Left ventricle myocardium inferior (tissue), 1 donor: ENCODE results near the gene SLC27A2. TPM values are rescaled to one million over a fixed set of nuclear protein-coding genes. Genes with fewer than 3 reads are reported as not detected.

Experiments
- DNase-seq: peaks from one replicate; pipeline ENCODE4 v3.0.0-alpha.2; 2020
- H3K27ac ChIP-seq: fragments of 200-600 bp; replicated peaks from 2 replicates; pipeline ENCODE4 v1.8.0; 2021
- H3K27me3 ChIP-seq: fragments of 200-600 bp; 2 replicates; pipeline ENCODE4 v1.8.0; 2021; ENCODE audit warnings: low read depth
- H3K36me3 ChIP-seq: fragments of 200-600 bp; 2 replicates; pipeline ENCODE4 v1.8.0; 2021
- H3K4me1 ChIP-seq: fragments of 200-600 bp; 2 replicates; pipeline ENCODE4 v1.8.0; 2021
- H3K4me3 ChIP-seq: fragments of 200-600 bp; 2 replicates; pipeline ENCODE4 v1.8.0; 2021; ENCODE audit warnings: mild to moderate bottlenecking, moderate library complexity
- H3K9me3 ChIP-seq: fragments of 200-600 bp; replicated peaks from 2 replicates; pipeline ENCODE4 v1.8.0; 2021
- intact Hi-C: fragments of 100-400 bp; cut with micrococcal nuclease; formaldehyde crosslinking; loops from one replicate; pipeline ENCODE4 v1.11.0; 2022
- total RNA-seq: library from RNA; stranded (reverse); fragmentation: NEBNext Ultra II Directional; extraction: Animal tissue kit (Norgen Biotek cat#: 25700); gene quantifications from one replicate; pipeline ENCODE4 v1.2.1, GENCODE V29; 2021
- TF ChIP-seq, protein P1 (sequence below): fragments of 200-600 bp; IDR thresholded peaks from 2 replicates; pipeline ENCODE4 v1.8.0; 2021; ENCODE audit warnings: antibody characterized with exemption, mild to moderate bottlenecking, borderline replicate concordance
- donor health status: DM: no; HTN: yes; CAD: no; lungs with severe emphysema.

Gene SLC27A2
- total RNA-seq, 1 donor from 2014 or later = not detected

DNA sequence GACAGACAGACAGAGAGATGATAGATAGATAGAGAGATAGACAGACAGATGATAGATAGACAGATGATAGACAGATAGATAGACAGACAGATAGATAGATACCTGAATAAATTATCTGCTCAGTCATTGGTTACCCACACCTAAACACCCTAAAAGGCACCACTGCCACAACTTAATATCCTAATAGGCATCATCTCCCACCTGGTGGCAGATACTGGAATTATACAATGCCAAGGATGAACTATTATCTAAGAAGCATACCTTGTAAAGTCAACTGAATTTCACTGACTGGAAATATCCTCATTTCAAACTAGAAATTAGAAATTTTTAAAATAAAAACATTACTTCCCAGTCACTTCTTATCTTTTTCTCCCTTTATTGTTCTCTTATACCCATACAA, 43.6 kb upstream of the SLC27A2 start:
- no peak for DNase-seq
- Histone ChIP-seq H3K36me3 (no peaks in the 10 kb centered on the region), H3K4me3 (no peak overlapping the region), H3K9me3 (no peaks in the 10 kb centered on the region), H3K27ac (no peak overlapping the region), H3K27me3 (no peaks in the 10 kb centered on the region), H3K4me1 (peaks cover 13% of the 10 kb centered on the region)
- intact Hi-C loops = no loop called here
- TF ChIP-seq, protein P1, sequence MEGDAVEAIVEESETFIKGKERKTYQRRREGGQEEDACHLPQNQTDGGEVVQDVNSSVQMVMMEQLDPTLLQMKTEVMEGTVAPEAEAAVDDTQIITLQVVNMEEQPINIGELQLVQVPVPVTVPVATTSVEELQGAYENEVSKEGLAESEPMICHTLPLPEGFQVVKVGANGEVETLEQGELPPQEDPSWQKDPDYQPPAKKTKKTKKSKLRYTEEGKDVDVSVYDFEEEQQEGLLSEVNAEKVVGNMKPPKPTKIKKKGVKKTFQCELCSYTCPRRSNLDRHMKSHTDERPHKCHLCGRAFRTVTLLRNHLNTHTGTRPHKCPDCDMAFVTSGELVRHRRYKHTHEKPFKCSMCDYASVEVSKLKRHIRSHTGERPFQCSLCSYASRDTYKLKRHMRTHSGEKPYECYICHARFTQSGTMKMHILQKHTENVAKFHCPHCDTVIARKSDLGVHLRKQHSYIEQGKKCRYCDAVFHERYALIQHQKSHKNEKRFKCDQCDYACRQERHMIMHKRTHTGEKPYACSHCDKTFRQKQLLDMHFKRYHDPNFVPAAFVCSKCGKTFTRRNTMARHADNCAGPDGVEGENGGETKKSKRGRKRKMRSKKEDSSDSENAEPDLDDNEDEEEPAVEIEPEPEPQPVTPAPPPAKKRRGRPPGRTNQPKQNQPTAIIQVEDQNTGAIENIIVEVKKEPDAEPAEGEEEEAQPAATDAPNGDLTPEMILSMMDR = no peak

DNA sequence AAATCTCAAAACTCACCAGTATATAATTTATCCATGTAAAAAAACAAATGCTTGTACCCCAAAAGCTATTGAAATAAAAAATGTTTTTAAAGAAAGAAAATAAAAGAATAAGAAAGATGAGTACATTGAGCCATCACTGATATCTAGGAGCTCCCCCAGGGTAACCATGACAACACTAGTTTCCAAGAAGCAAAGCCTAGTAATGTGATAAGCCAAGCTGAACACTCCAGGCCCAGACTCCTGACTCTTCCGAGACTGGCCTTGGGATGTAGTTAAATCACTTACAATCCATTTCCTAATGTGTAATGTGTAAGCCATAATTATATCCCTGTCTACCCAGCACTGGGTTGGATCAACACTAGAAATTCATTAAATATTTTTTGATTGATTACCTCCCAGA, 41.9 kb upstream of the SLC27A2 start:
- no peak overlapping the region for H3K27ac ChIP-seq
- intact Hi-C loops = no loop called here
- TF ChIP-seq, protein P1 = no peak
- no peaks in the 10 kb centered on the region for H3K27me3 ChIP-seq
- peaks cover 2% of the 10 kb centered on the region for H3K4me1 ChIP-seq
- DNase-seq = no peak
- no peaks in the 10 kb centered on the region for H3K9me3 ChIP-seq
- H3K36me3 ChIP-seq = no peaks in the 10 kb centered on the region
- no peak overlapping the region for H3K4me3 ChIP-seq

DNA sequence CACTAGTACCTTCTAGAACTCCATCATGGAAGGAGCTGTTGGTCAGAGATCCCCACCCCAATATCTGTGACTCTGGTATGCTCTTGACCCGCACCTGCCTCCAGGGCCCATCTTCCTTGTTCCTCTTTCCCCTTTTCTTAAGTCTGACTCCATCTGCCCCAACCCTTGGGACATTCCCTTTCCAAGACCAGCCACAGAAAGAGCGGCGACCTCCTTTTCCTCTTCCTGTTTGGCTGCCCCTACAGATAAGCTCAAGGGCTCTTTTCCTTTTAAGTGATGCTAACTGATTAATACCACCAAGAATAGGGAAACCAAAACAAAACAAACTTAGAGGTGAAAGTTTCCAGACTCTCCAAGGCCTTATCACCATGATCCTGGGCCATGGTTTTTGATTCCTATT, 41.0 kb upstream of the SLC27A2 start:
- Histone ChIP-seq H3K4me1 (no peaks in the 10 kb centered on the region), H3K27me3 (no peaks in the 10 kb centered on the region), H3K9me3 (no peaks in the 10 kb centered on the region), H3K4me3 (no peak overlapping the region), H3K27ac (no peak overlapping the region), H3K36me3 (no peaks in the 10 kb centered on the region)
- TF ChIP-seq, protein P1 = no peak
- intact Hi-C loops = no loop called here
- DNase-seq = no peak

DNA sequence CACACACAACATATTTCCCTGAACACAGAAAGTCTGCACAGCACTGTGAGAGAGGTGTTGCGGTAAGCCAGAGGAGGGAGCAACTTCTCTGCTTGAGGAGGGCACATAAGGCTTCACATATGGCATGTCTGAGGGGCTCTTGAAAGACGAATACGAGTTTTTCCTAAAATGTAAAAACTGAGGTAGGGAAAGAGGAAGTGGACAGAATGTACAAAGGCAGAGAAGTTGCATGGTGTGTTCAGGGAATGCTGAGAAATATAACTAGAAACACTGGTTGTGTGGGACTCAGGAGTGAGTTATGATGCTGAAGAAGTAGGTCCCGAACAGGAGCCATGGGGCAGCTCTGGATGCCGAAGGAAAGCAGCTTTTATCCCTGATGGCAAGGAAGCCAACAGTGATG, 40.1 kb upstream of the SLC27A2 start:
- Histone ChIP-seq H3K4me3 (no peak overlapping the region), H3K4me1 (no peaks in the 10 kb centered on the region)
- no peak for DNase-seq

DNA sequence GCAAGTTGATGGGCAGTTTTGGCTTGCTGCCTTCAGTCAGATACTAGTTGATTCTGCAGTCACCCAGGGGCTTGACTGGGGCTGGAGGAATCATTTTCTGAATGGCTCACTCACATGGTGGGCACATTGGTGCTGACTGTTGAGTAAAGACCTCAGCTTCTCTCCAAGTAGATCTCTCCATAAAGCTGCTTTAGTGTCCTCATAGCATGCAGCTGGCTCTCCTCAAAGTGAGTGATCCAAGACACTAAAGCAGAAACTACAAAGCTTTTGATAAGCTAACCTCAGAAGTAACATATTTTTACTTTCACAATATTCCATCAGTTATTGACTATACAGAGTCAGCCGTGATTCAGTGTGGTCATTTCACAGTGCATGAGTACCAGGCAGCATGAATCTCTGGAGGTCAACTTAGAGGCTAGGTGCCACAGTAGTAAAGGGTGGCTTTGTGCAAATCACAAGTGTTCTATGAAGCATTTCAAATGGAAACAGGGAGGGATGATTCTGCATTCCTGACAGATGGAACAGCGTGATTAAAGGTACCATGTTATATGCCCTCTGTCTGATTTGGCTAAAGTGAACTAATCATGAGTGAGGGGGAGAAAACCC, 38.6 kb upstream of the SLC27A2 start:
- no peaks in the 10 kb centered on the region for H3K36me3 ChIP-seq
- H3K4me1 ChIP-seq = no peaks in the 10 kb centered on the region
- TF ChIP-seq, protein P1 = no peak
- intact Hi-C loops = no loop called here
- H3K27me3 ChIP-seq = no peaks in the 10 kb centered on the region
- no peak overlapping the region for H3K27ac ChIP-seq
- H3K9me3 ChIP-seq = no peaks in the 10 kb centered on the region
- no peak overlapping the region for H3K4me3 ChIP-seq
- DNase-seq = no peak

More for the DNA sequence above, 40.1 kb upstream of the SLC27A2 start:
- Histone ChIP-seq H3K9me3 (no peaks in the 10 kb centered on the region), H3K27ac (no peak overlapping the region), H3K27me3 (no peaks in the 10 kb centered on the region), H3K36me3 (no peaks in the 10 kb centered on the region)
- intact Hi-C loops = no loop called here
- TF ChIP-seq, protein P1 = no peak
